Measurements from ENCODE around the gene COIL.
"Not testable (repeated sequence)": the region's sequence is repeated elsewhere in the genome, so short reads cannot be mapped to it uniquely, and the experiment has no call there.

Gene COIL

DNA sequence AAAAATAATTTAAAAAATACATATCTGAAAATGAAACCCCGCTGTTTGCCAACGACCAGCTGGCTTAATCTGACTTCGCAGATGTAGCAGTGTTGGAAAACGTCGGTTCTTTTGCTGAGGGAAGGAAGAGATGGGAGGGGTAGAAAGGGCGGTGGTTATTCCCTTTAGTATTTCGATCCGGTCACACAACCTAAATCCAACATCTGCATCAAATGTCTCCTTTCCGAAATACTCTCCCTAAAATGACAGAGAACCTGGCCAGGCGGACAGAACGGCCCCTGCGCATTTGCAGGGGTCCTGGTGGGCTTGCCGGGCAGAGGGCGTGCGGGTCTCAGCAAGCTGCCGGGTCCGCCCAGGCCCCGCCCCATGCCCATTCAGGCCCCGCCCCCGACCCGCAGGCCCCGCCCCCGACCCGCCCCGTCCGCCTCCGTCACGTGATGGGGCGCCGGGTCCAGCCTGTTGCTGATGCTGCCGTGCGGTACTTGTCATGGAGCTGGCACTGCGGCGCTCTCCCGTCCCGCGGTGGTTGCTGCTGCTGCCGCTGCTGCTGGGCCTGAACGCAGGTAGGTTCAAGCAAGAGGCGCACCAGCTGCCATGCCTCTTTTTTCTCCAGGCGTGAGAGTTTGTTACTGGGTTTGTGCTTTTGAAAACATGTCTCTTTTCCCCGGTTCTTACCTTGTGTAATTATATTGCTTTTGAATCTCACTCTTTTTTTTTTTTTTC, 17.0 kb upstream of the COIL start, which contains the start of gene SCPEP1:
Gene SCPEP1 (plus strand): TSS at position 459 of the 723 bp plus-strand sequence. CDS start 29 bp downstream, at position 488.
- peak; percentile 45 for DNase-seq

GRCh38 chr17:56976941-56977608, 16.2 kb upstream of the COIL start:
- no peak for DNase-seq

DNA sequence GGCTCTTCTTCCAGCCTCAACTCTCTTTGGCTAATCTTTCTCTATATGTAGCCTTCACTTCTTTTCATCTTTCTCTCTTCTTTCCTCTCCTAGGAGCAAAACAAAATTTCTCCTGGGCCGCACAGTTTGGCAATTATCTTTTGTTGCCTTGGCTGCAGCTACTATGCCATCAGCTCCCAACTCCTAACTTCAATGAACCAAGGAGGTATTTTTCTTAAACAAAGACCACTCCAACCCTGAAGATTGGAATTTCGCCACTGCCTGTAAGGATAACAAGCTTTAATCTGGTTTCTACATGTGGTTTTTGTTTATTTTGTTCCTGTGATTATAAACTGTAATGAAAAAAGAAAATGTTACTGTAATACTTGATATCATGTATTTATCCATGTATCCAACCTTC, 14.8 kb upstream of the COIL start:
- DNase-seq: peak; percentile 26

DNA sequence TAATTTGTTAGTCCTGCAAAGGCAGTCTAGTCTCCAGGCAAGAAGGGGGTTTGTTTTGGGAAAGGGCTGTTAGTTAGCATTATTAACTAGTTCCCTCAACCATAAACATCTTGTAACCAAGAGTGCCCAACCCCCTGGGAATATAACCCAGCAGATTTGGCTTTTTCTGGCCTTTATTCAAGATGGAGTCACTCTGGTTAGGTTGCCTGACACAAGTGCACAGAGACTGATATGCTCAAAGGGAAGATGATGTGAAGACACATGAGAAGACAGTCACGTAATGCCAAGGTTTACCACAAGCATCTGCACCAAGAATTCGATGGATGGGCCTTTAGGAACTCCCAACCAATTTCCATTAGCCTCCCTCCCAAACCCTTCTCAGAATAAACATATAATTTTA, 13.2 kb upstream of the COIL start:
- no peak for DNase-seq

GRCh38 chr17:56973520-56973919, 12.7 kb upstream of the COIL start:
- no peak for DNase-seq

DNA sequence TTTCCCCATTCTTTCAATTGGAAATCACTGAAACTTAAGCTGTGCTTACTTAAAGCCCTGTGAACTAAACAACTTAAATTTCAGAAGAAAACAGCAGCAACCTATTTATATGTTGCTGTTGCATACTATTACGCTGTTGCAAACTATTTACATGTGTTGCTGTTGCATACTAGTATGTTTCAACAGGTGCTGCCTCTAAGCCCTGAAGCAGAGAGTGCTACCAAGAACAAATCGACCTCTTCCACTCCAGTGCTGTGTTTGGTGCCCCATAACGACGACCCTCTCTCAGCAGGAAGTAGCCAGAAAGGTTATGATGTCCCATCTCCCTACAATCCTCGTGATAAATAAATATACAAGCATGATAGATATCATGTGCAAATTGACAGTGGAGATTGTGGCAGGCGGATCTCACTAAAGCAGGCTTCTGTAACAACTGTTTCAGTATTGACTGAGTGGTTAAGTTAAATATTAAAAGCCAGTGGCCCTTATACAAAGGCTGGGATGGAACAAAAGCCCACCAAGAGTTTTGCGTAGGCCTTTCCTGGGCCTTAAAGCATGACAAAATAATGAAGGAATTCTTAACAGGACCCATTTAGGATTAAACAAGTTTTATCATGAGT, 11.4 kb upstream of the COIL start:
- DNase-seq: no peak

GRCh38 chr17:56970974-56971373, 10.1 kb upstream of the COIL start:
- DNase-seq: no peak

GRCh38 chr17:56966338-56966737, 5.5 kb upstream of the COIL start:
- DNase-seq: peak; percentile 90

- DNase-seq: not testable (repeated sequence)
Measured at GRCh38 chr17:56965681-56966080, 4.8 kb upstream of the COIL start.

- DNase-seq: not testable (repeated sequence)
Measured at GRCh38 chr17:56965241-56965640, 4.4 kb upstream of the COIL start.

DNA sequence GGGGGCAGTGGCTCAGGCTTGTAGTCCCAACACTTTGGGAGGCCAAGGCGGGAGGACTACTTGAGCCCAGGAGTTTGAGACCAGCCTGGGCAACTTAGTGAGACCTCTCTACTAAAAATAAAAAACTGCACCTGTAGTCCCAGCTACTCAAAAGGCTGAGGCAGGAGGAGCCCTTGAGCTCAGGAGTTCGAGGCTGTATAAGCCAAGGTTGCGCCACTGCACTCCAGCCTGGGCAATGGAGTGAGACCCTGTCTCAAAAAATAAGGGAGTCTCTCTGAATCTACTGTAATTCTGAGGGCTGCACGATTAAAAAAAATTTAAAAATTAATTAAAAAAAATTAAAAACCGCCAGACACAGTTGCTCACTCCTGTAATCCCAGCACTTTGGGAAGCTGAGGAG, 3.9 kb downstream of the COIL start:
- no peak for DNase-seq

- no peak for DNase-seq
Measured at GRCh38 chr17:56949595-56949994, 11.3 kb downstream of the COIL start.

- no peak for DNase-seq
Measured at GRCh38 chr17:56948491-56948890, 12.4 kb downstream of the COIL start.

GRCh38 chr17:56947741-56948140, 13.1 kb downstream of the COIL start:
- DNase-seq: no peak

DNA sequence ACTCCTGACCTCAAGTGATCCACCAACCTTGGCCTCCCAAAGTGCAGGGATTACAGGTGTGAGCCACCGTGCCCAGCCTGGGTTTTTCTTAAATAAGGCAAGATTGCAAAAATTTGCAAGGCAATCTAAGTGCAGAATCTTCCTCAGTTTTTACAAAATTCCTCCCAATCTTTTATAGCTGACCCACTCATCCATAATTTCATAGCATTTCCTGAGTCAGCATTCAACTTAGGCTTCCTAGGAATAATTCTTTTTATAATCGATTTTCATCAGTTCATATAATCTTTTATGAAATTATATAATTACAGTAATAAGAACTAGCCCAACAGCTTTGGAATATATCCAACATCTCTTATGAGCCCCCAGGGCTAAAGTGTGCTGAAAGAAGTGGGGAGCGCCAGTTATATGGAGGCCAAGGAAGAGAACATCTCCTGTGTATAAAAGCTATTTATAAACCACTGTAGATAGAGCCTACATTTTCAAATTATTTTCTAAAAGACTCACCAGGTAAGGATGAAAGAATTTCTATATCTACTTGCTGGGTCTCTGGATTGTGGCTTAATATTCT, 14.8 kb downstream of the COIL start:
- DNase-seq: no peak

GRCh38 chr17:56943505-56944125, 17.2 kb downstream of the COIL start:
- no peak for DNase-seq

GRCh38 chr17:56939869-56940484, 20.9 kb downstream of the COIL start:
- no peak for DNase-seq

GRCh38 chr17:56938206-56938605, 22.6 kb downstream of the COIL start:
- DNase-seq: not testable (repeated sequence)

DNA sequence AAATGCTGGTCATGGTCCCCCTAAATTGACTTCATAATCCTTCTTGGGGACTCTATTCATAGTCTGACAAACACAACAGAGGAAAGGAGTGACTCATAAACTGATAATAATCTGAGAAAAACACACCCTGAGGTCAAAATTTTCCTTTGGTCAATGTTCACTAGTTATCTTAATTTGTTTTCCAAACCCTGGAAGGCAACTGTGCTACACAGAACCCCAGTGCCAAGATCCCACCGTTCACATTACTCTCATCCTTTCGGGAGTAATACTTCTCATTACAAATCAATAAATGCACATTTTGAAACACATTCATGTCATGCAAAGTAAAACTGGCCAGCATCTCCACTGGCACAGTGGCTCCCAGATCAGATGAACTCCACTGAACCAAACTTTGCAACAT, 23.2 kb downstream of the COIL start:
- no peak for DNase-seq

DNA sequence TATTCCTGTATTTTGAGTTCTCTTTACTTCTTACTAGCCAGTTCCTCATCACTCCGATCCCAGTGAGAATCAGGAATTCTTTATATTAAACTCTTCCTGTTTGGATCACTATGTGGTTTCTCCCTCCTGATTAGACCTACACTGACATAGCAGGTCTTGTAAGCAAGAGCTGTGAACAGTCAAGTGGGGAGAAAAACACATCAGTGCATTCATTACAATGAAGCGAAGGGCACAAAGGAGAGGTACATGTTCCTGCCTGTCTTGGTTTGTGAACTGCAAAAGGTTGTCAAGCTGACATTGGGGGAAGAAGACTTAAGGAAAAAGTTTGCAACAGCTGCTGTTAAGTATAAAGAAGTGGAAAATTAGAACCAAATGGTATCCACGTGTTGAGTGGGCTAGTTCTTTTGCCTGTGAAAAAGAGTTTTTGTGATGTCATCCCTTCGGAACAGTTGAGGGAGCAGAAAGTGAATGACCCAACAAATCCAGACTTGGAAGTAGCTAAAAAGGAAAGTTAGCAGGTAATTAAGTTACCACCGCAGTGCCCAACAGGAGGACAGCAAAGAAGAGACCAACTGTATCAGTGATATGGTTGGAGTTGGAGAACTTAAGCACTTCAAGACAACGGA, 24.0 kb downstream of the COIL start:
- no peak for DNase-seq

GRCh38 chr17:56935461-56935860, 25.4 kb downstream of the COIL start:
- no peak for DNase-seq

DNA sequence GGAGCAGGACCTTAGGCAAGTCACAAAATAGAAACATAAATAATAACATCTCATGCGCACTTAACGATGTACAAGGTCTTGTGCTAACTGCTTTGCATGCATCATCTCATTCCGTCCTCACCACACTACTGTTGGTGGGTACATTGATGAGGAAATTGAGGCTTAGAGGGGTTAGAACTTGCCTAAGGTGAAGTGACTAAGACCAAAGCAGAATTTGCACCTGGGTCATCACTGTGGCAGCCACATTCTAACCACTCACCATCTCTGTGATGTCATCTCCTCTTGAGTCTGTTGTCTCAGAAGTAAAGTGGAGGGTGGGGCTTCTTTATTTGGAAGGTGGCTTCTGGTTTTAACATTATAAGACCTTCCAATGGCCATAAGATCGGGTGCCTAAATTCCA, 26.6 kb downstream of the COIL start:
- DNase-seq: no peak

All from DMS79 (cell line).